Large intestine (tissue), 3 donors: ENCODE results near the gene STUM. TPM values are rescaled to one million over a fixed set of nuclear protein-coding genes. Genes with fewer than 3 reads are reported as not detected.

Source experiments
- DNase-seq, 2 donors: peaks; one replicate each; pipeline versions ENCODE4 v3.0.0 to v3.0.0-alpha.2; 2013
- H3K27ac ChIP-seq: one replicate; pipeline ENCODE4 v1.5.1; 2013; ENCODE audit warnings: low read length
- H3K27me3 ChIP-seq: 2 replicates; pipeline ENCODE4 v1.6.1; 2013; ENCODE audit warnings: low read length; ENCODE audit not compliant: control insufficient read depth, insufficient read depth
- H3K36me3 ChIP-seq: 2 replicates; pipeline ENCODE4 v1.6.1; 2013; ENCODE audit warnings: low read length; ENCODE audit not compliant: control insufficient read depth, insufficient read depth
- H3K4me1 ChIP-seq: one replicate; pipeline ENCODE4 v1.6.1; 2013; ENCODE audit warnings: low read length; ENCODE audit not compliant: control insufficient read depth, insufficient read depth
- H3K4me3 ChIP-seq: one replicate; pipeline ENCODE4 v1.5.1; 2013; ENCODE audit warnings: low read length
- H3K9me3 ChIP-seq: one replicate; pipeline ENCODE4 v1.6.1; 2013; ENCODE audit warnings: mild to moderate bottlenecking, low read depth, low read length, moderate library complexity; ENCODE audit not compliant: control insufficient read depth
- WGBS: methylation state at CpG from one replicate; pipeline ENCODE4 v1.1.5; 2013; ENCODE audit warnings: low lambda C conversion rate; ENCODE audit not compliant: insufficient coverage; 5-methylcytosine and 5-hydroxymethylcytosine counted together
- polyA plus RNA-seq: library from polyadenylated mRNA; unstranded; fragments of 120-200 nt; gene quantifications from one replicate; pipeline ENCODE4 v1.2.1, GENCODE V29; 2013

The STUM gene
- polyA plus RNA-seq, 1 donor, result 8.2 TPM

- no CpG with 5 or more reads among the region's 6 CpGs for WGBS
- DNase-seq, result no peak
- no peak overlapping the region for H3K4me3 ChIP-seq
- H3K9me3 ChIP-seq, result no peaks in the 10 kb centered on the region
- H3K36me3 ChIP-seq, result no peaks in the 10 kb centered on the region
- H3K27me3 ChIP-seq, result peaks cover 23% of the 10 kb centered on the region
- H3K4me1 ChIP-seq, result no peaks in the 10 kb centered on the region
- no peak overlapping the region for H3K27ac ChIP-seq
These were observed 9.6 kb downstream of the STUM start for GRCh38 chr1:226558036-226558650.

GRCh38 chr1:226560243-226560642 lies 11.7 kb downstream of the STUM start:
- Histone ChIP-seq H3K27ac (no peak overlapping the region), H3K36me3 (no peaks in the 10 kb centered on the region), H3K27me3 (peaks cover 13% of the 10 kb centered on the region), H3K4me3 (no peak overlapping the region), H3K9me3 (no peaks in the 10 kb centered on the region), H3K4me1 (no peaks in the 10 kb centered on the region)
- no peak for DNase-seq
- no CpG with 5 or more reads among the region's 7 CpGs for WGBS

DNA sequence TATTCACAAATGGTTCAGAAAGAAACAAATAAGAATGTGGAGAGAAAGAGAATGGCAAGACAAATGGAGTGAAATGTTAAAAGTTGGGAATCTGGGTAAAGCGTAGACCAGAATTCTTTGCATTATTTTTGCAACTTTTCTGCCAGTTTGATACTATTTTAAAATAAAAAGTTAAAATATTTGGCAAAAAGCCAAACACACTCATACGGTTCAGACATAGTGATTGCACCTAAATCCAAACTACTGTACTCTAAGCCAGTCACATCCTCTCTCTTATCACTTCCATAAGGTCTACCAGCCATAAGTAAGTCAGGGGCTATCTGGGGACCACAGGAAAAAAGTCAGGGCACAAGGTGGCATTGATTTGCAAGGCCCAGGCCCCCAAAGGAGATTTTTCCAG lies 14.4 kb downstream of the STUM start:
- H3K9me3 ChIP-seq, result no peaks in the 10 kb centered on the region
- H3K36me3 ChIP-seq, result no peaks in the 10 kb centered on the region
- WGBS, result 20% methylated on average over 1 of the region's 2 CpGs
- no peak for DNase-seq
- H3K4me1 ChIP-seq, result no peaks in the 10 kb centered on the region
- no peak overlapping the region for H3K27ac ChIP-seq
- H3K27me3 ChIP-seq, result peaks cover 17% of the 10 kb centered on the region
- no peak overlapping the region for H3K4me3 ChIP-seq

DNA sequence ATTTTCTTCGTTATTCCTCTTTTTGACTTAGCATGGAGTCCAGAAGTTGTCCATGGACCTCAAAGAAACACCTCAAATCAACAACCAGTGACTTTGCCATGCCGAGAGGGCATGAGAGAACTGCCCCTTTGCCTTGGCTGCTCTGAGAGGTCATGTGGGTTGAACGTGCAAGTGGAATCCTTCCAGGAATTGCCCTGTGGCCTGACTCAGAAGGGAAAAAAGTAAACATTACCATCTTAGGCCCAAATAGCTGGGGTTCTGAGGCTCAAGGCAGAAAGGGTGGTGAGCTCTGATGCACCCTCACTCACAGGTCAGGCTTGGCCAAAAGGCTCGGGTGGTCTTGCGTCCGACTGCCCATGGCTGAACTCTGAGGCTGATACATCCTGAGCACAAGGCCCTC lies 15.1 kb downstream of the STUM start:
- WGBS, result no CpG with 5 or more reads among the region's 6 CpGs

GRCh38 chr1:226565476-226565875 lies 16.9 kb downstream of the STUM start:
- Histone ChIP-seq H3K27ac (no peak overlapping the region), H3K27me3 (peaks cover 22% of the 10 kb centered on the region), H3K4me1 (no peaks in the 10 kb centered on the region), H3K36me3 (no peaks in the 10 kb centered on the region), H3K9me3 (no peaks in the 10 kb centered on the region), H3K4me3 (no peak overlapping the region)
- no CpG with 5 or more reads among the region's 8 CpGs for WGBS
- no peak for DNase-seq

More for the DNA sequence above, 15.1 kb downstream of the STUM start:
- Histone ChIP-seq H3K4me3 (no peak overlapping the region), H3K9me3 (no peaks in the 10 kb centered on the region), H3K36me3 (no peaks in the 10 kb centered on the region), H3K27me3 (peaks cover 22% of the 10 kb centered on the region), H3K4me1 (no peaks in the 10 kb centered on the region), H3K27ac (no peak overlapping the region)
- no peak for DNase-seq

GRCh38 chr1:226566234-226566633 lies 17.7 kb downstream of the STUM start:
- DNase-seq, result no peak
- peaks cover 22% of the 10 kb centered on the region for H3K27me3 ChIP-seq
- H3K27ac ChIP-seq, result no peak overlapping the region
- no CpG with 5 or more reads among the region's 1 CpG for WGBS
- H3K9me3 ChIP-seq, result no peaks in the 10 kb centered on the region
- no peak overlapping the region for H3K4me3 ChIP-seq
- H3K4me1 ChIP-seq, result no peaks in the 10 kb centered on the region
- H3K36me3 ChIP-seq, result no peaks in the 10 kb centered on the region

DNA sequence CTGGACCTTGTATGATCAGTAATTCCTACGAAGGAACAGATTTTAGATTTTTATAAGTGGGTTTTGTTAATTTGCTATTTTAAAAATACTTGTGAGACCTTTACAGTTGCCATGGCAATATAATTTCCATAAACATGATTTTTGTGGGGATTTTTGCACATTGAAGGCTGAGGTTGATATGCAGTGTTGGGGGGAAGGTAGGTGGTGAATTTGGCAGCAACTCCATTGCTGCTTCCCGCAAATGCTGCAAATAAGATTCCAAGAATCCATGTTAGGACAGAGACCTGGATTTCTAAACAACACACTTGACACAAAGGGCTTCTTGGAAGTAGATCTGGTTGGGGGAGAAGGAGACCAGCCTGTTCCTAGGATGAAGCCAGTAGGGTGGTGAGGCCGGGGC lies 18.2 kb downstream of the STUM start:
- H3K27ac ChIP-seq, result no peak overlapping the region
- H3K4me3 ChIP-seq, result no peak overlapping the region
- WGBS, result no CpG with 5 or more reads among the region's 3 CpGs
- peaks cover 22% of the 10 kb centered on the region for H3K27me3 ChIP-seq
- DNase-seq, result no peak
- no peaks in the 10 kb centered on the region for H3K9me3 ChIP-seq
- H3K36me3 ChIP-seq, result no peaks in the 10 kb centered on the region
- no peaks in the 10 kb centered on the region for H3K4me1 ChIP-seq

GRCh38 chr1:226568077-226568831 lies 19.7 kb downstream of the STUM start:
- no peaks in the 10 kb centered on the region for H3K4me1 ChIP-seq
- H3K27me3 ChIP-seq, result peaks cover 22% of the 10 kb centered on the region
- H3K9me3 ChIP-seq, result no peaks in the 10 kb centered on the region
- no peak for DNase-seq
- no peaks in the 10 kb centered on the region for H3K36me3 ChIP-seq
- WGBS, result 60% methylated on average over 1 of the region's 13 CpGs
- H3K4me3 ChIP-seq, result no peak overlapping the region
- no peak overlapping the region for H3K27ac ChIP-seq

GRCh38 chr1:226568975-226569741 lies 20.6 kb downstream of the STUM start:
- no peak for DNase-seq
- no peaks in the 10 kb centered on the region for H3K4me1 ChIP-seq

DNA sequence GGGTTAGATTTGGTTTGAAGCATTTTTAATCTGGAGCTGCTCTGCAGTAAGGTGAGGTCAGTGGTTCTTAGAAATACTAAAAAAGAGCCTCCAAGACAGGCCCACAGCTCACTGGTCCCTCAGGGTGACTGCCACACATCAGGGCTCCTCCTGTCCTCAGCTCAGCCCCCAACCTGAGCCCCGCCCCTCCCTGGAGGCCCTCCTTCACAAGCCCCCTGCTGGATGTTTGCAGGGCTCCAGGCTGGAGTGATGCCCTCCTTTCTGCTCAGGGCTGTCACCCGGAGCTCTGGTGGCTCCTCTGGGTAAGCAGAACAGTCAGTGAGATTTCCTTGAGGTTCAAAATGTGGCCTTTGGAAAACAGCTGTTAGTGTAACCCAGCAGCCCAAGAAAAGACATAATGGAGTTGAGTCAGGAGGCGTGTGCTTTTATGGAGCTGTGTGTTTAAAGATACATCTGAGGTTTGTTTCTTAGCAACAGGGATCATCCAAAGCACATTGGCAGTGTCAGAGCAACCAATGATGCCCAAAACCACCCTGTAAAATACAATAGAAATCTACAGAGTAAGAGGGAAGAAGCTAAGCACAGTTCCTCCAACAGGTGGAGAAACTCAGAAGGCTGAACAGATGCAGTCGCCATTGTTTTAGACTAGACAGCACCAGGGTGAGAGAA lies 21.4 kb downstream of the STUM start:
- no CpG with 5 or more reads among the region's 4 CpGs for WGBS
- Histone ChIP-seq H3K9me3 (no peaks in the 10 kb centered on the region), H3K4me1 (no peaks in the 10 kb centered on the region), H3K4me3 (no peak overlapping the region), H3K27me3 (peaks cover 20% of the 10 kb centered on the region), H3K27ac (no peak overlapping the region), H3K36me3 (no peaks in the 10 kb centered on the region)
- DNase-seq, result no peak

More at GRCh38 chr1:226568975-226569741, 20.6 kb downstream of the STUM start:
- peaks cover 22% of the 10 kb centered on the region for H3K27me3 ChIP-seq
- H3K27ac ChIP-seq, result no peak overlapping the region
- H3K4me3 ChIP-seq, result no peak overlapping the region
- 60% methylated on average over 1 of the region's 6 CpGs for WGBS
- no peaks in the 10 kb centered on the region for H3K9me3 ChIP-seq
- no peaks in the 10 kb centered on the region for H3K36me3 ChIP-seq
